GM20000 (cell line): ENCODE data around the gene SCGB1C1.

Source experiments
- DNase-seq: peaks from one replicate; pipeline ENCODE4 v3.0.0; 2012; ENCODE audit warnings: low spot score
- CTCF ChIP-seq: IDR thresholded peaks from 2 replicates; pipeline ENCODE4 v1.5.1; 2012; ENCODE audit warnings: mild to moderate bottlenecking, control low read depth; ENCODE audit errors: extremely low read depth, missing control alignments

The SCGB1C1 gene

GRCh38 chr11:203945-204586 is 11.2 kb downstream of the SCGB1C1 start:
- no peak for TF ChIP-seq CTCF
- DNase-seq = no peak

- no peak for TF ChIP-seq CTCF
- DNase-seq = no peak
These were observed 11.8 kb downstream of the SCGB1C1 start for GRCh38 chr11:204587-205109.

GRCh38 chr11:205221-206001 is 12.5 kb downstream of the SCGB1C1 start:
- TF ChIP-seq CTCF = no peak
- DNase-seq = no peak

GRCh38 chr11:206002-206384 is 13.1 kb downstream of the SCGB1C1 start:
- TF ChIP-seq CTCF = no peak
- DNase-seq = no peak

- no peak for TF ChIP-seq CTCF
- peak; percentile 44 for DNase-seq
These were observed 13.8 kb downstream of the SCGB1C1 start for GRCh38 chr11:206526-207207.

- DNase-seq = peak; percentile 99
- no peak for TF ChIP-seq CTCF
These were observed 14.5 kb downstream of the SCGB1C1 start, which contains the start of the genes BET1L and RIC8A for GRCh38 chr11:207208-207862. Gene BET1L (minus strand): TSS chr11:207399. CDS start chr11:207321, 78 bp downstream. Gene RIC8A (plus strand): TSS chr11:207708. CDS start chr11:208855, 1,147 bp downstream.
